Loucy (cell line): ENCODE measurements around the gene GCSH.

Source experiments
- H2AFZ ChIP-seq: fragments of 200-600 bp; sonication (generic); 2 replicates; pipeline ENCODE4 v1.6.0; 2016; ENCODE audit warnings: antibody characterized with exemption, mild to moderate bottlenecking, low read length, moderate library complexity
- H3F3A ChIP-seq: fragments of 200-600 bp; 2 replicates; pipeline ENCODE4 v1.6.0; 2016; ENCODE audit warnings: antibody characterized with exemption, low read depth, mild to moderate bottlenecking
- H3K27me3 ChIP-seq: fragments of 200-600 bp; sonication (generic); 2 replicates; pipeline ENCODE4 v1.6.1; 2014; ENCODE audit warnings: low read length, mild to moderate bottlenecking; ENCODE audit not compliant: insufficient read depth, poor library complexity, severe bottlenecking
- H3K36me3 ChIP-seq: fragments of 200-600 bp; sonication (generic); 2 replicates; pipeline ENCODE4 v1.6.1; 2016; ENCODE audit warnings: low read length; ENCODE audit not compliant: insufficient read depth
- H3K4me1 ChIP-seq: fragments of 200-600 bp; sonication (generic); 2 replicates; pipeline ENCODE4 v1.5.1; 2014; ENCODE audit warnings: low read length, mild to moderate bottlenecking; ENCODE audit not compliant: insufficient read depth, poor library complexity, severe bottlenecking
- H3K4me2 ChIP-seq: fragments of 200-600 bp; sonication (generic); 2 replicates; pipeline ENCODE4 v1.6.0; 2014; ENCODE audit warnings: antibody characterized with exemption, low read length, low read depth, mild to moderate bottlenecking; ENCODE audit not compliant: poor library complexity, severe bottlenecking
- H3K4me3 ChIP-seq: fragments of 200-600 bp; sonication (generic); 2 replicates; pipeline ENCODE4 v1.5.1; 2014; ENCODE audit warnings: low read length, mild to moderate bottlenecking, mixed read lengths; ENCODE audit not compliant: poor library complexity, severe bottlenecking
- H3K79me2 ChIP-seq: fragments of 200-600 bp; sonication (generic); 2 replicates; pipeline ENCODE4 v1.6.1; 2014; ENCODE audit warnings: low read length; ENCODE audit not compliant: insufficient read depth
- H3K9ac ChIP-seq: fragments of 200-600 bp; sonication (generic); 2 replicates; pipeline ENCODE4 v1.6.0; 2014; ENCODE audit warnings: mild to moderate bottlenecking, low read depth, low read length, moderate library complexity; ENCODE audit not compliant: poor library complexity, severe bottlenecking
- H3K9me2 ChIP-seq: fragments of 200-600 bp; sonication (generic); replicated peaks from 2 replicates; pipeline ENCODE4 v1.6.1; 2016; ENCODE audit warnings: low read depth, low read length, mixed read lengths
- H3K9me3 ChIP-seq: fragments of 200-600 bp; sonication (generic); 2 replicates; pipeline ENCODE4 v1.6.1; 2014; ENCODE audit warnings: mild to moderate bottlenecking, antibody characterized with exemption, low read length, low read depth; ENCODE audit not compliant: insufficient read depth
- H4K20me1 ChIP-seq: fragments of 200-600 bp; sonication (generic); 2 replicates; pipeline ENCODE4 v1.6.0; 2014; ENCODE audit warnings: antibody characterized with exemption, low read length, mild to moderate bottlenecking; ENCODE audit not compliant: insufficient read depth, poor library complexity, severe bottlenecking
- CTCF ChIP-seq: fragments of 200-600 bp; sonication (generic); conservative IDR thresholded peaks from 2 replicates; pipeline ENCODE4 v1.5.1; 2014; ENCODE audit warnings: mild to moderate bottlenecking, antibody characterized with exemption, low read length
- EZH2phosphoT487 ChIP-seq: fragments of 200-600 bp; IDR thresholded peaks from 2 replicates; pipeline ENCODE4 v1.6.1; 2018; ENCODE audit warnings: antibody characterized with exemption, mild to moderate bottlenecking, moderate library complexity, borderline replicate concordance

Gene GCSH

DNA sequence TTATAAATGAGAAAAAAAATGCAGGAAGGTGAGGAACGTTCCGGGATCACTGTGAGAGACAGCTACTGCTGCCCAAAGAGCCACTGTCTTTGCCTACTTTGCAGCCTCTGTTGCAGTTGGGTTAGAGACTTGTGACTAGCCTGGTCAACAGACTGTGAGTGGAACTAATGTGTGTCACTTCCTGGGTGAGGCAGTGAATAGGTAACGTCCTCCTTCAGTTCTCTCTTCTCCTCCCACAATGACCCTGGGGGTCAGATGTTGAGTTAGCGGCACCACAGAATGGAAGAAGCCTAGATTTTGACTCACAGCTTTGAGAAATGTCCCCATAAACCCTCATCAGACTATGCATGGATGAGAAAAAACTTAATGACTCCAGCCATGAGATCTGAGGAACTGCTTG is 24.4 kb downstream of the GCSH start:
- TF ChIP-seq CTCF = no peak
- TF ChIP-seq EZH2phosphoT487 = no peak
- no peaks in the 10 kb centered on the region for H3F3A ChIP-seq
- no peaks in the 10 kb centered on the region for H3K9me2 ChIP-seq
- peaks cover 11% of the 10 kb centered on the region for H3K4me1 ChIP-seq
- no peaks in the 10 kb centered on the region for H4K20me1 ChIP-seq
- H3K4me2 ChIP-seq = no peak overlapping the region
- H2AFZ ChIP-seq = no peak overlapping the region
- H3K9ac ChIP-seq = no peak overlapping the region
- no peaks in the 10 kb centered on the region for H3K79me2 ChIP-seq
- no peak overlapping the region for H3K4me3 ChIP-seq
- no peaks in the 10 kb centered on the region for H3K9me3 ChIP-seq
- H3K36me3 ChIP-seq = no peaks in the 10 kb centered on the region
- no peaks in the 10 kb centered on the region for H3K27me3 ChIP-seq

DNA sequence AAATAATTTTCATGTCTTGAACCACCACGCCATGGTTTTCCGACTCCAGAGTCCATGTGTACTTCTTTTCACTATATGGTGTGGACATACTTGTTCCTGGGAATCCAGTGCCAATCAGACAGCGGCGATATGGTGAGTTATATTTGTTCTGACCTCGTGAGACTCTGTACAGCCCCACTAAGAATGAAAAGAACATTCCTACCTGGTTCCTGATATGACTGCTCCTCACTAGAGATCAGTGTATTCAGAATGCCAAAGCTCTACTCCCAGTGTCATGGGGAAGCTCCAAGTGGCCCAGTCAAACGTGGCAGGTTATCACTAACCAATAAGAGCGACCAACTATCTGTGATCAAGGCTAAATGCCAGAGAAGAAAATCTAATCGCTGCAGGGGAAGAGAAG is 25.2 kb downstream of the GCSH start:
- Histone ChIP-seq H3K4me1 (peaks cover 9% of the 10 kb centered on the region), H3K4me2 (no peak overlapping the region), H3K9me3 (no peaks in the 10 kb centered on the region), H3K9me2 (no peaks in the 10 kb centered on the region), H3K36me3 (no peaks in the 10 kb centered on the region), H4K20me1 (no peaks in the 10 kb centered on the region), H3K79me2 (no peaks in the 10 kb centered on the region), H3K4me3 (no peak overlapping the region), H3K9ac (no peak overlapping the region), H2AFZ (no peak overlapping the region), H3K27me3 (no peaks in the 10 kb centered on the region), H3F3A (no peaks in the 10 kb centered on the region)
- no peak for TF ChIP-seq CTCF
- TF ChIP-seq EZH2phosphoT487 = no peak

DNA sequence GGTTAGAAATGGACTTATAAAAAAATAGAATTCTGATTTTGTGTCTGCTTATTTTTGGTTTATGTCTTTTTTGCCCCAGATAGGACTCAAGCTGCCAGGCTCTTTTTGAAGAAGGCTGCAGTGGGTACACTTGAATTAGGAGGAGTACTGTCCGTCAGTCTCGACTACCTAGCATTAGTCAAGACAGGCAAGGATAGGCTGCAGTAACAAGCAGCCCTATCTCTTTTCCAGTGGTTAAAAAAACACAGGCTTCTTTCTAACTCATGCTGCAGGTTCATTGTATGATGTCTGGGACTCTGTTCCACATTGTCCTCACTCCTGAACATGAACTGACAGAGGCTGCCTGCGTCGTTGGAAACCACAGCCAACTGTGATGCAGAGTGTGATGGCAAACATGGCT is 27.1 kb downstream of the GCSH start:
- Histone ChIP-seq H3K4me3 (no peak overlapping the region), H3K4me1 (peaks cover 6% of the 10 kb centered on the region), H3K36me3 (no peaks in the 10 kb centered on the region), H3K79me2 (no peaks in the 10 kb centered on the region), H3K9ac (no peak overlapping the region), H4K20me1 (no peaks in the 10 kb centered on the region), H3K9me3 (no peaks in the 10 kb centered on the region), H2AFZ (no peak overlapping the region), H3K27me3 (no peaks in the 10 kb centered on the region), H3K9me2 (no peaks in the 10 kb centered on the region), H3F3A (no peaks in the 10 kb centered on the region), H3K4me2 (no peak overlapping the region)
- TF ChIP-seq EZH2phosphoT487 (no peak), CTCF (no peak)
